ENCODE results near the gene ARPP21. TPM values are rescaled to one million over a fixed set of nuclear protein-coding genes. Genes with fewer than 3 reads are reported as not detected.
"Not testable (repeated sequence)": the region's sequence is repeated elsewhere in the genome, so short reads cannot be mapped to it uniquely, and the experiment has no call there.

Gene ARPP21
- total RNA-seq, 1 donor from 2014 or later, result not detected

DNA sequence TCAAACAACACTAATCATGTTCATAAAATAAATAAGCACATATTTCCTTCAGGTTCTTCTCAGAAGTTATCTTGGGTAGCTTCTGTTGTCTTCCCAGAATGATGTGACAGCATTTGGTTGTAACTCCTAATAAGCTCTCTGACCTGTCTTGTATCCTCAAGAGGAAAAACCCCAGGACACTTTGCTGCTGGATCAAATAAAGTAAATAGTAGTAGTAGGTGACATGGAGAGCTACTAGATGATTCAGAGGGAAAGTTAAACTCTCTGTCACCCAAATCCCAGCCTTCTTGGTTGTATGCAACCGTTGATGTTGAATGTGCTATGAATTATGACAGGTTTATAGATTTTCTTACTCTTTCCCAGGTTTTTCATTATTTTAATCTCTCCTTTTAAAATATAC is 143.0 kb downstream of the ARPP21 start:
- DNase-seq, result no peak

- no peak for DNase-seq
Observed at GRCh38 chr3:35784169-35784568, 144.8 kb downstream of the ARPP21 start.

GRCh38 chr3:35785234-35785888 is 146.0 kb downstream of the ARPP21 start:
- no peak for DNase-seq

GRCh38 chr3:35787936-35788335 is 148.6 kb downstream of the ARPP21 start:
- no peak for DNase-seq

DNA sequence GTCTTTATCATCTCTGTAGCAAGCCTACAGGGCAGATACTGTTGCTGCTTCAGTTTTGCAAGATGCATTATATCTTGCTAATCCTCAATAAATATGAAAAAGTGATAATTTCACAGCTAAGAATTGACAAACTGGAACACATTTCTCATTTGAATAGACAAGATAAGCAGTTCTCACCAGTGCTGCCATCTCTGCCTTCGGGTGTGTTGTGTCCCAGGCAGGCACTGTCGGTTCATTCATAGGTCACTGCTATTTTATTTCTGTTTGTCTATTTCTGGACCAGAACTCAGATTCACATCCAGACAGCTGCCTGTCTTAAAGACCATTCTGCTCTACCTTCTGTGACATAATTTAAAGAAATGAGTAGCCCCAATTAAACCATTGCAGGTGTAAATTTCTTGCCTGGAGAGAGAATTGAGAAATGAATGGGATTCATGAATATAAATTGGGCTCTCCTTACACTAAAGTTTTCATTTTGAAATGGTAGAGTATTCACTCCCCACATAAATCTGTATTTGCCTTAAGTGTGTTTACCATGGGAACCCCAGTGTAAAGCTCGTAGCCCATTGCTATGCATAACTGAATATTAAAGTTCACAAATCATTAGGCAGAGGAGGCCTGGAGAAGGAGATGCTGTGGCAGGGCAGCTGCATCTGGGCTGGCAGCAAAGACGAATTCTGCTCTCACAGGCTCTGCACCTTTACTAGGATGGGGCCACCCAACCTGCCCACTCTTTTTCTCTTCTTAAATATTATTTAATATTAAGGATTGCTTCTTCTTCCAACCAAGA is 149.9 kb downstream of the ARPP21 start:
- DNase-seq, result no peak

DNA sequence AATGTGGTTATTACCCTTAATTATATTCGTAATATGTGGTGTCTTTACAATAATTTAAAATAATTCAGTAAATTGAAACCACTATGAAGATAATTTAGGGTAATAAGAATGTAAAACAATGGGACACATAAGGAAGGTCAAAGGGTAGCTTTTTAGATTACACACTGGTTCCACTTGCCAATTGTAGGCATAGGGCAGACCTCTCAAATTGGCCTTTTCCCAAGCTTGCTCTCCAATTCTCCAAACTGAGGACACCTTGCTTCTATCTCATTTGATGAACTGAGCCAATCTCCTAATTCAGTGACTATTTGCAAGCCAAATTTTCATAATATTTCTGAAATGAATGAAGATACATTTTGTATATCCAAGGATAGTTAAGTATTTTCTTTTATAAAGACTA is 151.4 kb downstream of the ARPP21 start:
- DNase-seq, result no peak

GRCh38 chr3:35793667-35794066 is 154.3 kb downstream of the ARPP21 start:
- no peak for DNase-seq

- no peak for DNase-seq
Observed at GRCh38 chr3:35800960-35801459, 161.7 kb downstream of the ARPP21 start.

DNA sequence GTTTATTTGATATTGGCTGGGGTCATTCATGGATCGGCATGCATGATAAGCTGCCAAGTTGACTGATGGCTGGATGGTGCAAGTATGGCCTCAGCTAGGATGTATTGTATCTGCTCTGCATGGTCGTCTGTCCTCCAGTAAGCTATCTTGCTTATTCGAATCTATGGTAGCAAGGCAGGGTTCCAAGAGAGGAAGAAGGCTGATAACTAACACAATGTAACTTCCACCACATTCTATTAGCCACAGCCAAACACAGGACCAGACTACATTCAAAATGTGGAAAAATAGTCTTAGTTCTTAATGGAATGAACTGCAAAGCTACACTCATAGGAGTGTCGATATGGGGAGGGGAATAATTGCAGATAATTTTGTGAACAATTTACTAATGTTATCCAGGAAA is 175.2 kb downstream of the ARPP21 start:
- DNase-seq, result no peak

DNA sequence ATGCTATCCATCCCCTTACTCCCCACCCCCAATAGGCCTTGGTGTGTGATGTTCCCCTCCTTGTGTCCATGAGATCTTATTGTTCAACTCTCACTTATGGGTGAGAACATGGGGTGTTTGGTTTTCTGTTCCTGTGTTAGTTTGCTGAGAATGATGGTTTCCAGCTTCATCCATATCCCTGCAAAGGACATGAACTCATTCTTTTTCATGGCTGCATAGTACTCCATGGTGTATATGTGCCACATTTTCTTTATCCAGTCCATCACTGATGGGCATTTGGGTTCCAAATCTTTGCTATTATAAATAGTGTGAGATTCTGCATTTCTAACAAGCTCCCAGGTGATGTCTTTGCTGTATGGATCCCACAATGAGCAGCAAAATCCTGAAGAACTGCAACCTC is 176.5 kb downstream of the ARPP21 start:
- not testable (repeated sequence) for DNase-seq

GRCh38 chr3:35817216-35817615 is 177.9 kb downstream of the ARPP21 start:
- DNase-seq, result no peak

- no peak for DNase-seq
Observed at GRCh38 chr3:35832140-35832571, 192.8 kb downstream of the ARPP21 start.
